Adrenal gland (tissue), 12 donors: ENCODE measurements around the gene ATP4A. TPM values are rescaled to one million over a fixed set of nuclear protein-coding genes. Genes with fewer than 3 reads are reported as not detected.

ENCODE experiments used
- DNase-seq, 7 donors: peaks; one replicate each; pipeline ENCODE4 v3.0.0-alpha.2; 2019 to 2020
- H3K27ac ChIP-seq, 5 donors: fragments of 200-600 bp; sonication (generic) in 4 of 5; 1 replicate in 3 of 5; 2 replicates in 2 of 5; pipeline versions ENCODE4 v1.5.1 to v1.8.0; 2016 to 2020; ENCODE audit warnings: mild to moderate bottlenecking in 1 of 5
- H3K27me3 ChIP-seq: fragments of 200-600 bp; 2 replicates; pipeline ENCODE4 v1.8.0; 2021
- H3K36me3 ChIP-seq, 2 donors: fragments of 200-600 bp; replicated peaks in 1 of 2; 1 replicate in 1 of 2; 2 replicates in 1 of 2; pipeline versions ENCODE4 v1.5.1 to v1.8.0; 2018 to 2022
- H3K4me1 ChIP-seq, 2 donors: fragments of 200-600 bp; replicated peaks in 1 of 2; 1 replicate in 1 of 2; 2 replicates in 1 of 2; pipeline versions ENCODE4 v1.5.1 to v1.8.0; 2018 to 2021
- H3K4me3 ChIP-seq, 4 donors: fragments of 200-600 bp; sonication (generic) in 3 of 4; one replicate each; pipeline ENCODE4 v1.5.1; 2016 to 2018
- H3K9me3 ChIP-seq, 3 donors: fragments of 200-600 bp; sonication (generic) in 1 of 3; replicated peaks in 1 of 3; 1 replicate in 2 of 3; 2 replicates in 1 of 3; pipeline versions ENCODE4 v1.5.1 to v1.8.0; 2016 to 2021
- CTCF ChIP-seq, 6 experiments: fragments of 450-650 bp in 4 of 6; fragments of 200-600 bp in 2 of 6; sonication (generic) in 1 of 6; IDR thresholded peaks; 1 replicate in 5 of 6; 2 replicates in 1 of 6; pipeline versions ENCODE4 v1.5.1 to v1.8.0; 2016 to 2021; ENCODE audit warnings: antibody characterized with exemption in 6 of 6, mild to moderate bottlenecking in 2 of 6, moderate library complexity in 1 of 6
- POLR2A ChIP-seq, 2 donors: fragments of 450-650 bp; IDR thresholded peaks; one replicate each; pipeline ENCODE4 v1.6.1; 2017; ENCODE audit warnings: antibody characterized with exemption in 2 of 2, mild to moderate bottlenecking in 2 of 2, moderate library complexity in 1 of 2
- whole genome bisulfite sequencing, 4 donors: extraction: QIAGEN DNeasy Blood & Tissue Kit in 2 of 4; methylation state at CpG; one replicate each; pipeline versions ENCODE4 v1.1.5 to v1.1.7; 2013 to 2017; 5-methylcytosine and 5-hydroxymethylcytosine counted together
- intact Hi-C, 2 donors: fragments of 100-400 bp; cut with DNase I; formaldehyde crosslinking; loops; one replicate each; pipeline versions ENCODE4 v1.14.1 to v1.15.0; 2022 to 2023
- polyA plus RNA-seq, 3 donors: library from polyadenylated mRNA; stranded (reverse); fragments of 200-250 nt in 2 of 3; fragments of 350-450 nt in 1 of 3; fragmentation: Illumina TruSeq in 1 of 3; extraction: RNeasy Lipid Tissue Mini Kit (QIAGEN cat#74804) in 1 of 3; gene quantifications; one replicate each; pipeline ENCODE4 v1.2.3, GENCODE V29; 2013 to 2014
- total RNA-seq, 9 donors: library from RNA; depleted of rRNA in 4 of 9; stranded (reverse); fragments of >200 nt in 4 of 9; fragments of 120-200 nt in 1 of 9; fragmentation: NEBNext Ultra II Directional in 1 of 9; extraction: Animal tissue kit (Norgen Biotek cat#: 25700) in 1 of 9; gene quantifications; one replicate each; pipeline versions ENCODE4 v1.1.0 to v1.2.4, GENCODE V29; 2013 to 2023
- donor health status: healthy with polysubstance abuse.
- donor health status: Bipolar disorder and iron deficiency.
- donor health status: DM: yes; HTN: yes; CAD: no.
- donor health status: DM: no; HTN: no; CAD: no.
- donor health status: DM: no; HTN: no; CAD: no.
- donor health status: DM: yes; HTN: yes; CAD: no.

The ATP4A gene
- total and polyA plus RNA-seq, 12 donors, result 2.2 to 63.5 (median 7.5) TPM

DNA sequence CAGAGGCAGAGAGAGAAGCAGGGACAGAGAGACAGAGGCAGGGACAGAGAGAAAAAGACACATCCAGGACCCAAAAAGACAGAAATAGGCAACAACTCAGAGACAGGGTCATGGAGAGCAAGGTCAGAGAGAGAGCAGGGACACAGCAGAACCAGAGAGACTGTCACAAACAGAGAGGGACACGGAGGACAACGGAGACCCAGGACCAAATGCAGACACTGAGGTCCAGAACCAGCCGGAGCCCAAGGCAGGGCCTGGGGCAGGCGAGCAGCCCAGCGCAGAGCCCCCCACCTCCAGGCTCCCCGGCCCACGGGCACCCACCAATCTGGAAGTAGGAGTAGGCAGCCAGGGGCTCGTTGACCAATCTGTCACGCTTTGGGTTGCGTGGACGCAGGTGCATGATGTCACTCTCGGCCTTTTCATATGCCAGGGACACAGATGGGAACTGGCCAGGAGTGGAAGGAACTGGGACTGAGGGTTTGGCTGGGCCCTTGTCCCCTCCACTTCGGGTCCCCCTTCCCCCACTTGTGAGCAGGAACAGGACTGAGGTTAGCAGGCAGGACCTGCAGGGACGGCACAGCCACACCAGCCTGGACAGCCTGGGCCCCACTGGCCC lies 10.0 kb downstream of the ATP4A start:
- peaks cover 13 to 14% of the 10 kb centered on the region in 2 donors for H3K4me1 ChIP-seq
- H3K36me3 ChIP-seq, result no peaks in the 10 kb centered on the region
- H3K9me3 ChIP-seq, result no peaks in the 10 kb centered on the region
- H3K4me3 ChIP-seq, result no peak overlapping the region
- H3K27ac ChIP-seq, result peak overlapping the region in 4 of 5 donors; percentile 26 to 84 (median 59)
- 42 to 57% (median 52%) methylated on average over 4 to 14 of the region's 14 CpGs for whole genome bisulfite sequencing, 4 donors
- no peaks in the 10 kb centered on the region for H3K27me3 ChIP-seq
- no peak for TF ChIP-seq CTCF (IDR thresholded peaks at IDR 0.05)
- TF ChIP-seq POLR2A (IDR thresholded peaks at IDR 0.05), result no peak
- peak; percentile 47 to 70 (median 62) for DNase-seq
- intact Hi-C loops, result no loop called here

DNA sequence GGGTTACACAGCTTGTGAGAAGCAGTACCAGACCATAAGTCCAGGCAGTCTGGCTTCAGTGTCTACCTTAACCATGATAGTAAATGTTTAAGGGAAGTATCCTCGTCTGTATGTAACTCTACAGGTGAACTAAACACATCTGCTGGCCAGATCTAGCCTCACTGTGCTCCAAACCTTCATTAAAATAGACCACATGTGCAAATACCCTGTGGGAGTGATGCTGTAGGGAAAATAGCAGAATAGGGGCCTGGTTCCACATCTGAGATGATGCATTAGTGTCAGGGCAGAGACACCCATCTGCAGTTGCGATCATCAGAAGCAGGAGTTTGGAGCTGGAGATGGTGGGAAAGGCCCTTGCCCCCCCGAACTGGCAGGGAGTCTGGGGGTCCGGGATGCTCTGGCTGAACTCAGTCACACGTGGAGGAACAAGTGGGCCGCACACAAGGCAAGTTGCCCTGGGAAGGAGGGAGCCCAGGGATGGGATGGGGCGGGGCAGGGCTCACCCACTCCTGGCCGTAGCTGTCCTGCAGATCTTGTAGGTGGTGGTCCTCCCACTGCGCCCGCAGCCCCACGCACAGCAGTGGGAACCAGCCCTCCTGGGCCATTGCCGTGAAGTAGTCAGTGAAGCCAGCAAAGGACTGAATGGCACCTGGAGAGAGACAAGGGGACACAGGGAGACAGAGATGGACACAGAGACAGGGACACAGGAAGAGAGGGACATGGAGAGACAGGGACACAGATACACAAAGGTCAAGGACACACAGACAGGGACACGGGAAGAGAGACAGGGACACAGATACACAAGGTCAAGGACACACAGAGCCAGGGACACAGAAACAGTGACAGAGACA lies 10.7 kb downstream of the ATP4A start:
- Histone ChIP-seq H3K4me3 (no peak overlapping the region), H3K27ac (peak overlapping the region in 3 of 5 donors; percentile 46 to 84 (median 72)), H3K4me1 (peaks cover 7 to 9% of the 10 kb centered on the region in 2 donors), H3K9me3 (no peaks in the 10 kb centered on the region), H3K27me3 (no peaks in the 10 kb centered on the region), H3K36me3 (peaks cover 0 to 3% of the 10 kb centered on the region in 2 donors)
- no peak for TF ChIP-seq POLR2A (IDR thresholded peaks at IDR 0.05)
- TF ChIP-seq CTCF (IDR thresholded peaks at IDR 0.05), result no peak
- peak in 2 of 7 donors; percentile 20 to 23 for DNase-seq
- 58 to 75% (median 68%) methylated on average over 6 to 13 of the region's 13 CpGs for WGBS, 4 donors
- intact Hi-C loops, result no loop called here

GRCh38 chr19:35551091-35551810 lies 12.2 kb downstream of the ATP4A start:
- Histone ChIP-seq H3K36me3 (peaks cover 0 to 9% of the 10 kb centered on the region in 2 donors), H3K4me1 (peaks cover 10 to 15% of the 10 kb centered on the region in 2 donors), H3K4me3 (no peak overlapping the region), H3K27ac (no peak overlapping the region), H3K27me3 (no peaks in the 10 kb centered on the region), H3K9me3 (no peaks in the 10 kb centered on the region)
- no peak for DNase-seq
- TF ChIP-seq CTCF (IDR thresholded peaks at IDR 0.05) (no peak), POLR2A (IDR thresholded peaks at IDR 0.05) (no peak)
- intact Hi-C loops, result no loop called here
- 79 to 90% (median 82%) methylated on average over 18 to 21 of the region's 21 CpGs for WGBS, 4 donors
